Trophoblast cell (in vitro differentiated cells and primary cell): ENCODE measurements around the gene RCBTB1.
A peak's percentile ranks its signal among the peaks of the same experiment; 100 is the strongest.

ENCODE experiments used
- DNase-seq, 2 donors: peaks; one replicate each; pipeline ENCODE4 v3.0.0-alpha.2; 2016
- H2AFZ ChIP-seq: 2 replicates; pipeline ENCODE4 v1.6.1; 2013; ENCODE audit warnings: low read length, moderate library complexity, mild to moderate bottlenecking; ENCODE audit not compliant: insufficient read depth, poor library complexity
- H2AK5ac ChIP-seq: 2 replicates; pipeline ENCODE4 v1.6.1; 2013; ENCODE audit warnings: mild to moderate bottlenecking, low read length
- H2BK120ac ChIP-seq: 2 replicates; pipeline ENCODE4 v1.6.1; 2013; ENCODE audit warnings: low read length, mild to moderate bottlenecking, moderate library complexity; ENCODE audit not compliant: insufficient read depth, poor library complexity
- H2BK12ac ChIP-seq: 2 replicates; pipeline ENCODE4 v1.6.1; 2013; ENCODE audit warnings: mild to moderate bottlenecking, low read length, moderate library complexity
- H2BK5ac ChIP-seq: 2 replicates; pipeline ENCODE4 v1.6.1; 2013; ENCODE audit warnings: low read length, low read depth, moderate library complexity, mild to moderate bottlenecking; ENCODE audit not compliant: poor library complexity
- H3K14ac ChIP-seq: 2 replicates; pipeline ENCODE4 v1.6.1; 2013; ENCODE audit warnings: mild to moderate bottlenecking, low read length
- H3K18ac ChIP-seq: 2 replicates; pipeline ENCODE4 v1.6.1; 2013; ENCODE audit warnings: mild to moderate bottlenecking, low read length
- H3K23ac ChIP-seq: 2 replicates; pipeline ENCODE4 v1.6.1; 2013; ENCODE audit warnings: low read length
- H3K27ac ChIP-seq: 2 replicates; pipeline ENCODE4 v1.5.1; 2013; ENCODE audit warnings: low read depth, mild to moderate bottlenecking, inconsistent platforms, low read length, moderate library complexity
- H3K27me3 ChIP-seq: 2 replicates; pipeline ENCODE4 v1.6.1; 2013; ENCODE audit warnings: inconsistent platforms, mild to moderate bottlenecking, low read length, moderate library complexity; ENCODE audit not compliant: insufficient read depth
- H3K36me3 ChIP-seq, 2 experiments: 1 replicate in 1 of 2; 2 replicates in 1 of 2; pipeline ENCODE4 v1.6.1; 2013; ENCODE audit warnings: low read length in 2 of 2, mild to moderate bottlenecking in 2 of 2, moderate library complexity in 1 of 2; ENCODE audit not compliant: insufficient read depth in 2 of 2, control insufficient read depth in 1 of 2
- H3K4ac ChIP-seq: 2 replicates; pipeline ENCODE4 v1.6.1; 2013; ENCODE audit warnings: low read depth, mild to moderate bottlenecking, low read length, moderate library complexity
- H3K4me1 ChIP-seq, 2 experiments: 1 replicate in 1 of 2; 2 replicates in 1 of 2; pipeline ENCODE4 v1.6.1; 2013; ENCODE audit warnings: low read length in 2 of 2, mild to moderate bottlenecking in 2 of 2, moderate library complexity in 1 of 2; ENCODE audit not compliant: insufficient read depth in 2 of 2, control insufficient read depth in 1 of 2
- H3K4me2 ChIP-seq: 2 replicates; pipeline ENCODE4 v1.6.1; 2013; ENCODE audit warnings: inconsistent platforms, mild to moderate bottlenecking, low read length, moderate library complexity
- H3K4me3 ChIP-seq: 2 replicates; pipeline ENCODE4 v1.5.1; 2013; ENCODE audit warnings: mild to moderate bottlenecking, low read depth, low read length, inconsistent platforms
- H3K79me1 ChIP-seq: one replicate; pipeline ENCODE4 v1.6.1; 2013; ENCODE audit warnings: low read length
- H3K79me2 ChIP-seq: 2 replicates; pipeline ENCODE4 v1.6.1; 2013; ENCODE audit warnings: low read length, mild to moderate bottlenecking; ENCODE audit not compliant: control insufficient read depth, insufficient read depth, poor library complexity
- H3K9ac ChIP-seq: 2 replicates; pipeline ENCODE4 v1.6.1; 2013; ENCODE audit warnings: mild to moderate bottlenecking, low read length
- H3K9me3 ChIP-seq: 2 replicates; pipeline ENCODE4 v1.6.1; 2013; ENCODE audit warnings: low read depth, mild to moderate bottlenecking, control low read depth, inconsistent platforms, low read length; ENCODE audit not compliant: insufficient read depth
- H4K12ac ChIP-seq: 2 replicates; pipeline ENCODE4 v1.6.1; 2013; ENCODE audit warnings: low read depth, mild to moderate bottlenecking, low read length, moderate library complexity
- H4K8ac ChIP-seq: 2 replicates; pipeline ENCODE4 v1.6.1; 2013; ENCODE audit warnings: low read depth, mild to moderate bottlenecking, low read length, moderate library complexity
- H4K91ac ChIP-seq: one replicate; pipeline ENCODE4 v1.6.1; 2013; ENCODE audit warnings: low read depth, mild to moderate bottlenecking, low read length, moderate library complexity
- WGBS: extraction: QIAGEN DNeasy Blood & Tissue Kit; methylation state at CpG from one replicate; pipeline ENCODE4 v1.1.7; 2013; ENCODE audit warnings: missing lambda C conversion rate; ENCODE audit not compliant: insufficient read length, insufficient coverage; ENCODE audit errors: extremely low coverage; 5-methylcytosine and 5-hydroxymethylcytosine counted together

Gene RCBTB1

DNA sequence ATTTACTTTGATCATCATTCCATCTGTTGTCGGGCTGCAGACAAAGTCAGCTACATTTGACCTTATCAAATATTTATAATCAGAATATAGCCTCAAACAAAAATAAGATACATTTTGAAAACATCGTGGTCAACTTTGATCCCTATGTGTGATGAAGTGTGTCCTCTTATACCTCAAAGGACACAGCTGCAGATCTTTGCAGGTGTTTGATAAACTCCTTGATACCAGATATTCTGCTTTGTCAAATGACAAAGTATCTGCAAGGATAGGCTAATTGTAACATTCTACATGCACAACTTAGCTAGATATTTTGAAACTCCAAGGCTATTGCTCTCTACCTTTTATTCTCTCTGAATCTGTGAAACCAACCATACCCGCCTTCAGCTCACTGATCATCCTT is 45.6 kb downstream of the RCBTB1 start:
- H3K9me3 ChIP-seq = no peaks in the 10 kb centered on the region
- H3K27me3 ChIP-seq = no peaks in the 10 kb centered on the region
- no peak overlapping the region for H2BK120ac ChIP-seq
- WGBS = no CpG with 5 or more reads among the region's 3 CpGs
- H3K27ac ChIP-seq = peak overlapping the region; percentile 92
- H3K9ac ChIP-seq = no peak overlapping the region
- no peak overlapping the region for H2AK5ac ChIP-seq
- no peak overlapping the region for H3K4me3 ChIP-seq
- no peak overlapping the region for H3K4me2 ChIP-seq
- H2BK5ac ChIP-seq = no peak overlapping the region
- H3K79me2 ChIP-seq = no peaks in the 10 kb centered on the region
- no peak overlapping the region for H3K23ac ChIP-seq
- DNase-seq = no peak
- no peak overlapping the region for H3K4ac ChIP-seq
- H3K14ac ChIP-seq = no peak overlapping the region
- no peak overlapping the region for H2BK12ac ChIP-seq
- H3K4me1 ChIP-seq = peaks cover 3 to 4% of the 10 kb centered on the region in 2 experiments
- H4K91ac ChIP-seq = no peak overlapping the region
- peaks cover 4% of the 10 kb centered on the region for H3K79me1 ChIP-seq
- no peak overlapping the region for H4K12ac ChIP-seq
- H4K8ac ChIP-seq = no peak overlapping the region
- no peak overlapping the region for H2AFZ ChIP-seq
- no peak overlapping the region for H3K18ac ChIP-seq
- H3K36me3 ChIP-seq = peaks cover 4 to 5% of the 10 kb centered on the region in 2 experiments

DNA sequence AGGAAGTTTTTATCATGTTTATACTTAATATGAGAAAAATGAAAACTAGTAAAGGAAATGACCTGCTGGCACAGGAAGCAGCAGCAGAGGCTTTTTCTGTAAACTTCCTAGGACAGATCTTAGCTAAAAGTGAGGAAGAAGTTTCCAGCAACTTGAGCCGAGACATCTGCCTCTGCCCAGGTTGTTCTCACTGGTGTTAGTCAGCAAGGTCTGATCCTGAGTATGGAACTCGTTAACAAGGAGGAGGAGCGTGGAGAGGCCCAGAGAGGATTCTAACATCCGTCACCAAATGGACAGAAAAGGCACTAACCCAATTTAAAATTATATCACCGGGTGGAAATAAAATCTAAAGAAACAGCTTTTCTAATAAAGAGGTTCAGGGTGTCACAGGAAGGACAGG is 46.0 kb downstream of the RCBTB1 start:
- DNase-seq = no peak
- H3K27ac ChIP-seq = peak overlapping the region; percentile 56
- no peak overlapping the region for H4K12ac ChIP-seq
- no peak overlapping the region for H2AK5ac ChIP-seq
- no peak overlapping the region for H3K14ac ChIP-seq
- peaks cover 4% of the 10 kb centered on the region for H3K79me1 ChIP-seq
- H3K79me2 ChIP-seq = no peaks in the 10 kb centered on the region
- no peak overlapping the region for H3K4me2 ChIP-seq
- no peak overlapping the region for H3K4me3 ChIP-seq
- no peak overlapping the region for H2BK5ac ChIP-seq
- no peak overlapping the region for H3K18ac ChIP-seq
- H3K4ac ChIP-seq = no peak overlapping the region
- no CpG with 5 or more reads among the region's 5 CpGs for WGBS
- H3K9ac ChIP-seq = no peak overlapping the region
- H3K27me3 ChIP-seq = no peaks in the 10 kb centered on the region
- H4K91ac ChIP-seq = no peak overlapping the region
- no peak overlapping the region for H2BK12ac ChIP-seq
- H3K4me1 ChIP-seq = peaks cover 3 to 4% of the 10 kb centered on the region in 2 experiments
- no peak overlapping the region for H2BK120ac ChIP-seq
- no peaks in the 10 kb centered on the region for H3K9me3 ChIP-seq
- H2AFZ ChIP-seq = no peak overlapping the region
- no peak overlapping the region for H3K23ac ChIP-seq
- no peak overlapping the region for H4K8ac ChIP-seq
- H3K36me3 ChIP-seq = peaks cover 4 to 5% of the 10 kb centered on the region in 2 experiments

DNA sequence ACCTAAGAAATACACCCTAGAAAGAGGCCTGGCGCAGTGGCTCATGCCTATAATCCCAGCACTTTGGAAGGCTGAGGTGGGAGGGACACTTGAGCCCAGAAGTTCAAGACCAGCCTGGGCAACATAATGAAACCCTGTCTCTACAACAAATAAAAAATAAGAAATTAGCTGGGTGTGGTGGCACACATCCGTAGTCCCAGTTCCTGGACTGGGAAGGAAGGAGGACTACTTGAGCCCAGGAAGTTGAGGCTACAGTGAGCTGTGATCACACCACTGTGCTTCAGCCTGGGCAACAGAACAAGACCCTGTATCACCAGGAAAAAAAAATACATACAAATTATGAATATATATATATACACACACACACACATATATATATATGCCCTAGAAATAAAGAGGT is 47.0 kb downstream of the RCBTB1 start:
- Histone ChIP-seq H4K91ac (no peak overlapping the region), H3K79me2 (no peaks in the 10 kb centered on the region), H3K9me3 (no peaks in the 10 kb centered on the region)

DNA sequence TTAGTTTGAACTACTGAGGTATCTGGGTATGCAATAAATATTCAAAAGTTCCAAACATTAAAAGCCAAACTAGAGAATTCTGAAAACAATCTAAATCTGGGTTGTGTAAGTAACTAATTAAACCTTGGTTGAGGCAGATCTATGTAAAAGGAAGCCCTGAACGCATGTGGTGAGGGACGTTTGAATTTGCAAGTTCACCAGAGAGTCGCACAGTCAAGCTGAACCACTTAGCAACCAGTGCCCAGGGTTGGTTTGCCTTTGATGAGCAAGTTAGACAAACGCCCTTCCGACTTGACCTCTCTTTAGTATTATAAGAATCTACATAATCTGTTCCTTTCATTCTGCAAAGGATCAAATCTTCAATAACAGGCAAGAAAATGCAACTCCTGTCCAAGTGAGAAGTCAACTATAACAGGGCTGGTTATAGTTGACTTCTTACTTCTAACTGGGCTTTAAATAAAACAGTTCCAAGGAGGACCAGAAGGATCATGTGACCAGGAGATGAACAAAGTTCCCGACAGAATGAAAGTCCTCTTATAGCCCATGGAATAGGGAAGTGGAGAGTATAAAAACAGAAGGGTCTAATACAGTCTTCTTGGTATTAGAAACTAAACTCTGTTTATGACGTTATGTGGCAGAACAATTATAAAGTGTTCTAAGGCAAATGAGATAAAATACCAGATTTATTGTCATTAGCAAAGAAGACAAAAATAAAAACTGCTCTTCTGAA is 49.0 kb downstream of the RCBTB1 start:
- H3K36me3 ChIP-seq = peaks cover 2 to 3% of the 10 kb centered on the region in 2 experiments
- no peak overlapping the region for H3K27ac ChIP-seq
- H3K4ac ChIP-seq = no peak overlapping the region
- no peak overlapping the region for H3K4me3 ChIP-seq
- no peak overlapping the region for H3K23ac ChIP-seq
- no peak overlapping the region for H2BK5ac ChIP-seq
- H3K9me3 ChIP-seq = no peaks in the 10 kb centered on the region
- no peak overlapping the region for H2AFZ ChIP-seq
- no CpG with 5 or more reads among the region's 7 CpGs for WGBS
- no peak overlapping the region for H2AK5ac ChIP-seq
- peaks cover 0 to 2% of the 10 kb centered on the region in 2 experiments for H3K4me1 ChIP-seq
- H3K9ac ChIP-seq = no peak overlapping the region
- H3K79me2 ChIP-seq = no peaks in the 10 kb centered on the region
- peaks cover 4% of the 10 kb centered on the region for H3K79me1 ChIP-seq
- H2BK12ac ChIP-seq = no peak overlapping the region
- no peaks in the 10 kb centered on the region for H3K27me3 ChIP-seq
- no peak overlapping the region for H3K18ac ChIP-seq
- H4K91ac ChIP-seq = no peak overlapping the region
- no peak overlapping the region for H3K14ac ChIP-seq
- DNase-seq = no peak
- H4K8ac ChIP-seq = no peak overlapping the region
- no peak overlapping the region for H3K4me2 ChIP-seq
- no peak overlapping the region for H4K12ac ChIP-seq
- no peak overlapping the region for H2BK120ac ChIP-seq

More for the DNA sequence above, 47.0 kb downstream of the RCBTB1 start:
- H3K4me3 ChIP-seq = no peak overlapping the region
- no peak overlapping the region for H2BK120ac ChIP-seq
- H4K8ac ChIP-seq = no peak overlapping the region
- no peak overlapping the region for H2AFZ ChIP-seq
- no peak overlapping the region for H3K18ac ChIP-seq
- H2BK5ac ChIP-seq = no peak overlapping the region
- no peak overlapping the region for H2BK12ac ChIP-seq
- H3K36me3 ChIP-seq = peaks cover 4 to 5% of the 10 kb centered on the region in 2 experiments
- H3K4me2 ChIP-seq = no peak overlapping the region
- H3K27ac ChIP-seq = no peak overlapping the region
- no peak overlapping the region for H3K4ac ChIP-seq
- peaks cover 3 to 4% of the 10 kb centered on the region in 2 experiments for H3K4me1 ChIP-seq
- H3K14ac ChIP-seq = no peak overlapping the region
- H3K27me3 ChIP-seq = no peaks in the 10 kb centered on the region
- no CpG with 5 or more reads among the region's 2 CpGs for WGBS
- no peak overlapping the region for H4K12ac ChIP-seq
- no peak overlapping the region for H2AK5ac ChIP-seq
- no peak overlapping the region for H3K23ac ChIP-seq
- peaks cover 4% of the 10 kb centered on the region for H3K79me1 ChIP-seq
- DNase-seq = no peak
- no peak overlapping the region for H3K9ac ChIP-seq
